ENCODE measurements around the gene SIK3.

Gene SIK3

GRCh38 chr11:116909245-116909644 lies 189.0 kb downstream of the SIK3 start:
- DNase-seq (ENCODE audit: low read depth), result no peak
- TF ChIP-seq MYC (IDR thresholded peaks at IDR 0.05; ENCODE audit: low read depth, low read length) (no peak), CTCF (IDR thresholded peaks at IDR 0.05; ENCODE audit: low read depth, low read length) (no peak), MAX (IDR thresholded peaks at IDR 0.05; ENCODE audit: low read depth, low read length) (no peak), POLR2A (IDR thresholded peaks at IDR 0.05; ENCODE audit: extremely low read depth, insufficient read length) (no peak)
- no peak overlapping the region for H3K4me3 ChIP-seq (ENCODE audit: low read depth, low read length)

GRCh38 chr11:116906479-116906878 lies 191.7 kb downstream of the SIK3 start:
- TF ChIP-seq MAX (IDR thresholded peaks at IDR 0.05; ENCODE audit: low read depth, low read length) (no peak), CTCF (IDR thresholded peaks at IDR 0.05; ENCODE audit: low read depth, low read length) (no peak), POLR2A (IDR thresholded peaks at IDR 0.05; ENCODE audit: extremely low read depth, insufficient read length) (no peak), MYC (IDR thresholded peaks at IDR 0.05; ENCODE audit: low read depth, low read length) (no peak)
- no peak for DNase-seq (ENCODE audit: low read depth)
- H3K4me3 ChIP-seq (ENCODE audit: low read depth, low read length), result no peak overlapping the region

GRCh38 chr11:116903090-116903489 lies 195.1 kb downstream of the SIK3 start:
- no peak for DNase-seq (ENCODE audit: low read depth)
- H3K4me3 ChIP-seq (ENCODE audit: low read depth, low read length), result no peak overlapping the region
- no peak for TF ChIP-seq MYC (IDR thresholded peaks at IDR 0.05; ENCODE audit: low read depth, low read length)
- no peak for TF ChIP-seq POLR2A (IDR thresholded peaks at IDR 0.05; ENCODE audit: extremely low read depth, insufficient read length)
- TF ChIP-seq MAX (IDR thresholded peaks at IDR 0.05; ENCODE audit: low read depth, low read length), result no peak
- TF ChIP-seq CTCF (IDR thresholded peaks at IDR 0.05; ENCODE audit: low read depth, low read length), result no peak

- H3K4me3 ChIP-seq (ENCODE audit: low read depth, low read length), result no peak overlapping the region
- no peak for DNase-seq (ENCODE audit: low read depth)
- no peak for TF ChIP-seq MAX (IDR thresholded peaks at IDR 0.05; ENCODE audit: low read depth, low read length)
- no peak for TF ChIP-seq CTCF (IDR thresholded peaks at IDR 0.05; ENCODE audit: low read depth, low read length)
- TF ChIP-seq POLR2A (IDR thresholded peaks at IDR 0.05; ENCODE audit: extremely low read depth, insufficient read length), result no peak
- TF ChIP-seq MYC (IDR thresholded peaks at IDR 0.05; ENCODE audit: low read depth, low read length), result no peak
Measured at GRCh38 chr11:116901964-116902688, 196.1 kb downstream of the SIK3 start.

GRCh38 chr11:116901211-116901610 lies 197.0 kb downstream of the SIK3 start:
- TF ChIP-seq MAX (IDR thresholded peaks at IDR 0.05; ENCODE audit: low read depth, low read length), result no peak
- no peak for TF ChIP-seq CTCF (IDR thresholded peaks at IDR 0.05; ENCODE audit: low read depth, low read length)
- TF ChIP-seq MYC (IDR thresholded peaks at IDR 0.05; ENCODE audit: low read depth, low read length), result no peak
- TF ChIP-seq POLR2A (IDR thresholded peaks at IDR 0.05; ENCODE audit: extremely low read depth, insufficient read length), result no peak
- H3K4me3 ChIP-seq (ENCODE audit: low read depth, low read length), result no peak overlapping the region
- DNase-seq (ENCODE audit: low read depth), result no peak
